Brain pericyte (primary cell): ENCODE data around the gene KLHL13.
"Not testable (repeated sequence)": the region's sequence is repeated elsewhere in the genome, so short reads cannot be mapped to it uniquely, and the experiment has no call there.

Experiments used
- DNase-seq: peaks from one replicate; pipeline ENCODE4 v3.0.0-alpha.2; 2012; ENCODE audit warnings: low read depth, low spot score

Gene KLHL13

GRCh38 chrX:118116713-118117550 is at the start of gene KLHL13:
Gene KLHL13, minus strand, starts transcription at chrX:118116810. Its CDS starts 88,337 bp downstream, at chrX:118028473.
- no peak for DNase-seq

- DNase-seq, result no peak
These were observed 47.5 kb upstream of the KLHL13 start for GRCh38 chrX:118164138-118164537.

- DNase-seq, result no peak
These were observed 40.5 kb upstream of the KLHL13 start for GRCh38 chrX:118156953-118157608.

- DNase-seq, result no peak
These were observed 39.8 kb upstream of the KLHL13 start for GRCh38 chrX:118156254-118156952.

GRCh38 chrX:118153270-118153669 is 36.7 kb upstream of the KLHL13 start:
- no peak for DNase-seq

- no peak for DNase-seq
These were observed 36.1 kb upstream of the KLHL13 start for GRCh38 chrX:118152721-118153120.

GRCh38 chrX:118148737-118149136 is 32.1 kb upstream of the KLHL13 start:
- no peak for DNase-seq

- not testable (repeated sequence) for DNase-seq
These were observed 31.2 kb upstream of the KLHL13 start for GRCh38 chrX:118147771-118148170.

- no peak for DNase-seq
These were observed 27.0 kb upstream of the KLHL13 start for GRCh38 chrX:118143578-118143977.

GRCh38 chrX:118131336-118131735 is 14.7 kb upstream of the KLHL13 start:
- no peak for DNase-seq

- DNase-seq, result no peak
These were observed 13.1 kb upstream of the KLHL13 start for GRCh38 chrX:118129681-118130080.

- DNase-seq, result no peak
These were observed 12.1 kb upstream of the KLHL13 start for GRCh38 chrX:118128724-118129123.

GRCh38 chrX:118126286-118126685 is 9.7 kb upstream of the KLHL13 start:
- no peak for DNase-seq

- not testable (repeated sequence) for DNase-seq
These were observed 7.6 kb upstream of the KLHL13 start for GRCh38 chrX:118124243-118124642.

- DNase-seq, result no peak
These were observed 1.1 kb upstream of the KLHL13 start for GRCh38 chrX:118117741-118118140.

GRCh38 chrX:118115953-118116712 is 477 bp downstream of the KLHL13 start:
- DNase-seq, result no peak

GRCh38 chrX:118114971-118115370 is 1.6 kb downstream of the KLHL13 start:
- DNase-seq, result no peak

- no peak for DNase-seq
These were observed 7.5 kb downstream of the KLHL13 start for GRCh38 chrX:118109065-118109464.

- DNase-seq, result no peak
These were observed 8.3 kb downstream of the KLHL13 start for GRCh38 chrX:118108304-118108703.

GRCh38 chrX:118100091-118100490 is 16.5 kb downstream of the KLHL13 start:
- no peak for DNase-seq

- no peak for DNase-seq
These were observed 28.5 kb downstream of the KLHL13 start for GRCh38 chrX:118088084-118088483.

- no peak for DNase-seq
These were observed 42.4 kb downstream of the KLHL13 start for GRCh38 chrX:118074196-118074595.
